ENCODE results near the gene PIGN. TPM values are rescaled to one million over a fixed set of nuclear protein-coding genes. Genes with fewer than 3 reads are reported as not detected.

PIGN gene
- total RNA-seq, 8 experiments from 2014 or later = 10.3 to 38.8 (median 15.6) TPM

DNA sequence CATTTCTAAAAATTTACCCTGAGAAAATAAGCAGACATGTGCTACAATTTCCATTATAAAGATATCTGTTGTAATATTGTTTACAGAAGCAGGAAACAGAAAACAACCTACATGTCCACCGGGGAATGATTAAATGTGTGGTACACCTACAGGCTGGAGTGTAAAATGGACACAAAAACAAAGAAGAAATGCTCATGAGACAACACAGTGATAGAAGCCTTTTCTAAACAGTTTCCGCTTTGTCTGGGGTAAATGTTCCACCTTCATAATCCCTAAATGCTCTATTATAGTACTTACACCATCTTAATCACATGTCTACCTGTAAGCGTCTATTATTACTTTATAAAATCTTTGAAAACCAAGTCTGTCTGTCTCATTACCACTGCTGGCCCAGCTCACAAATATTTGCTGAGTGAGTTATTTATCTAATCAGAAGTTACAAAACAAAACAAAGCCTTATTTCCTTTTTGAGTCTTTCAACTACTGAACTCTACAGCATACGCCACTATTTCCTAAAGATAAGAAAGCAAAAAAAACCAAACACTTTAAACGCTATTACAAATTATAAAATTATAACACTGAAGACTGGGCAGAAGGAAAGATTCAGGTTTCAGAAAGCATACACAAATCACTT lies 95.3 kb downstream of the PIGN start:
- no peaks in the 10 kb centered on the region for H3K4me1 ChIP-seq (replicated peaks in 1 of 2)
- no peak for ATAC-seq (replicated peaks in 6 of 8)
- H3K27ac ChIP-seq = no peak overlapping the region
- H3K4me3 ChIP-seq = no peak overlapping the region
- 89 to 100% (median 97%) methylated on average over 1 to 5 of the region's 5 CpGs for WGBS, 10 experiments
- in situ Hi-C loops (cut with MboI; ENCODE audit: low pct_unique_long_range_greater_than_20kb in 2 of 9, low sequenced_read_pairs in 9 of 9, unreplicated experiment in 9 of 9) = no loop called here

DNA sequence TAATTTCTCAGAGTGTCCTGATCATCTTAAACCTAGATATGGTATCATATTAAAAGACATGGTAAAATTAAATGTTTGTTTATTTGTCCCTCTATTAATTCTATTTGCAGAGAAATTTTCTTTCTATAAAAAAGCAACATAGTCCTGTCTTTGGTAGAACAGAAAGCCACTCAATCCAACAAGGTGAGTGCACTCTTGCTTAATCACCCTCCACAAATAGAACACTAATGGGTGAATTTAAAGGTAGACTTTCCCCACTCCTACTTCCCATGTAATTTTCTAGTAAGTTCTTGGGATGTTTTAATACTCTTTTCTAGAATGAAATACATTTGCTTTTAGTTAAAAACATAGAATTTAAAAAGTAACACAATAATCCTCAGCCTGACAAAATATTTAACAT lies 97.7 kb downstream of the PIGN start:
- H3K4me3 ChIP-seq = no peak overlapping the region
- in situ Hi-C loops (cut with MboI; ENCODE audit: low pct_unique_long_range_greater_than_20kb in 2 of 9, low sequenced_read_pairs in 9 of 9, unreplicated experiment in 9 of 9) = no loop called here
- no peak overlapping the region for H3K27ac ChIP-seq
- H3K4me1 ChIP-seq (replicated peaks in 1 of 2) = no peaks in the 10 kb centered on the region
- ATAC-seq (replicated peaks in 6 of 8) = no peak

DNA sequence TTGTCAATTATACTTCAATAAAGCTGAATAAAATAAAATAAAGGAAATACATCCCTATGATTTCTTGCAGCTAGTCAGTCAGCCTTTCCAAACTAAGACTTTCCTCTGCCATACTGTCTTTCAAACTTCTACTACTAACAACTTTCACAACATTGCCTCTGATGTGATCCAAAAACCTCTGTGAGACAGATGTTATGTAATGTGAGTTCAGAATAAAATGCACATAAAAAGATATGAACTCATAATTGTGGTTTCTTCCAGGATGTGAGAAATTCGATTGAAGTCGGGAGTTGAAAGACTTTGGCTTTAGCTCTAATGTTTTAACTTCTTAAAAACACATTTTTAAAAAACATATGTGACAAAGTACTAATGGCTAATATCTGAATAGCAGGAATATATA lies 98.7 kb downstream of the PIGN start:
- 0 to 100% (median 80%) methylated on average over 1 to 2 of the region's 2 CpGs; no CpG with 5 or more reads in 1 of the 10 experiments for WGBS, 10 experiments
- Histone ChIP-seq H3K4me3 (no peak overlapping the region), H3K4me1 (replicated peaks in 1 of 2) (no peaks in the 10 kb centered on the region), H3K27ac (no peak overlapping the region)
- peak in 2 of 8 experiments; percentile 40 to 49 for ATAC-seq (replicated peaks in 6 of 8)
- in situ Hi-C loops (cut with MboI; ENCODE audit: low pct_unique_long_range_greater_than_20kb in 2 of 9, low sequenced_read_pairs in 9 of 9, unreplicated experiment in 9 of 9) = no loop called here

DNA sequence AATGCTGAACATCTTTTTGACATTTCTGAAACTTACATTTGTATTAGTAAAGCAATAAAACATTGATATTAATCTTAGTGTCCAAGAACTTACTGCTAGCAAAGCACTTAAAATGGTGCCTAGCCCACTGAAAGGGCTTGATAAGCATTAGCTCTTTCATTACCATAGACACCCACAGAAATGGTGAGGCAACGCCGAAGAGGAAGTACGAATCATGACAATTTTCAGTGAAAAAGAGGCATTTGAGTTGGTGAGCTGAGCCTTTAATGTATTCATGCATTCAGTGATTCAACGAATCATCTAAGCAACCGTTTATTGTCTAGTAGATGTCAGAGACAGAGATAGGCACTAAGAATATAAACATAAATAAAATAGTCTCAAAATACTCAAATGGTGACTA lies 101.1 kb downstream of the PIGN start:
- H3K4me3 ChIP-seq = no peak overlapping the region
- no peaks in the 10 kb centered on the region for H3K4me1 ChIP-seq (replicated peaks in 1 of 2)
- 0 to 100% (median 76%) methylated on average over 2 to 5 of the region's 5 CpGs; no CpG with 5 or more reads in 2 of the 10 experiments for WGBS, 10 experiments
- no peak overlapping the region for H3K27ac ChIP-seq
- in situ Hi-C loops (cut with MboI; ENCODE audit: low pct_unique_long_range_greater_than_20kb in 2 of 9, low sequenced_read_pairs in 9 of 9, unreplicated experiment in 9 of 9) = no loop called here
- ATAC-seq (replicated peaks in 6 of 8) = no peak

DNA sequence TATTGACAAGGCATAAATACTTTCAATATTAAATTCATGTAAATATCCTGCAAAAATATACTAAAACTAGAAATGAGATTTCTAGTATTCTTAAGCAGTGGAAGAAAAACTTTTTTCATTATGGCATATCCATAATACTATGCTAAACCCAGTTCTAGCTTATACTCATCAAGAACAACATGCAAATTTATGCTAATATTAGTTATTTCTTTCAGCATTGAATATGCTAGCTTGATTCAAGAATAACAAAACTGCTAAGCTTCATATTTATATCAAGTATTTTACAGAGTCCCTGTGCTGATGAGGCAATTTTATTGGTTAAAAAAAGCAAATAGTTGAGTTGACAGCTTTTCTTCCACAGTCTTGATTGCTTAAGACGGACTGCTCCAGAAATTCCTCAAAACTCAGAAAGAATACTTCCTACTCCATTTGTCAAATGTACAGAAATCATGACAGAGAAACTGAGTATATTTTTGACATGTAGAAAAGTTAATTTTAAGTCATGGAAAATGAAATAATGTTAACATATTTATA lies 105.0 kb downstream of the PIGN start:
- Histone ChIP-seq H3K4me1 (replicated peaks in 1 of 2) (no peaks in the 10 kb centered on the region), H3K27ac (no peak overlapping the region), H3K4me3 (no peak overlapping the region)
- WGBS, 10 experiments = 33 to 100% (median 100%) methylated on average over 1 of the region's 1 CpG
- in situ Hi-C loops (cut with MboI; ENCODE audit: low pct_unique_long_range_greater_than_20kb in 2 of 9, low sequenced_read_pairs in 9 of 9, unreplicated experiment in 9 of 9) = no loop called here
- peak in 3 of 8 experiments; percentile 43 to 80 (median 53) for ATAC-seq (replicated peaks in 6 of 8)

DNA sequence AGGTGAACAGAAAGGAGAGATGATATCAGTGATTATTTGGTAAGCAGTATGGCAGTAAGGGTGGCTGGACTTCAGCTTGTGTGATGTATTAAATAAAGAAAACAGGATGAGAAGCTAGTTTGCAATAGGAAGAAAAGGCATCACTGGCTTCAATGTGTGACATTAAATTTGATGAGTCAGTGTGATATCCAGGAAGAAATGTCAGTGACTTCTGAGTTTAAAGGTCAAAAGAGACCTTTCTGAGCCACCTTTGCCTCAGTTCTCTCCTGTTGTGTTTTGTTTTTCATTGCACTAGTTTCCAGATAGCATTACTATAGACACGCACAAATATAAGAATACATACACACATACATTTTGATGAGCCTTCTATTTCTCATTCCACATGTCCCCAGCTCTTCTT lies 105.6 kb downstream of the PIGN start:
- in situ Hi-C loops (cut with MboI; ENCODE audit: low pct_unique_long_range_greater_than_20kb in 2 of 9, low sequenced_read_pairs in 9 of 9, unreplicated experiment in 9 of 9) = no loop called here
- Histone ChIP-seq H3K27ac (no peak overlapping the region), H3K4me1 (replicated peaks in 1 of 2) (no peaks in the 10 kb centered on the region), H3K4me3 (no peak overlapping the region)
- no peak for ATAC-seq (replicated peaks in 6 of 8)
- 71 to 100% (median 100%) methylated on average over 1 of the region's 1 CpG; no CpG with 5 or more reads in 1 of the 10 experiments for WGBS, 10 experiments

DNA sequence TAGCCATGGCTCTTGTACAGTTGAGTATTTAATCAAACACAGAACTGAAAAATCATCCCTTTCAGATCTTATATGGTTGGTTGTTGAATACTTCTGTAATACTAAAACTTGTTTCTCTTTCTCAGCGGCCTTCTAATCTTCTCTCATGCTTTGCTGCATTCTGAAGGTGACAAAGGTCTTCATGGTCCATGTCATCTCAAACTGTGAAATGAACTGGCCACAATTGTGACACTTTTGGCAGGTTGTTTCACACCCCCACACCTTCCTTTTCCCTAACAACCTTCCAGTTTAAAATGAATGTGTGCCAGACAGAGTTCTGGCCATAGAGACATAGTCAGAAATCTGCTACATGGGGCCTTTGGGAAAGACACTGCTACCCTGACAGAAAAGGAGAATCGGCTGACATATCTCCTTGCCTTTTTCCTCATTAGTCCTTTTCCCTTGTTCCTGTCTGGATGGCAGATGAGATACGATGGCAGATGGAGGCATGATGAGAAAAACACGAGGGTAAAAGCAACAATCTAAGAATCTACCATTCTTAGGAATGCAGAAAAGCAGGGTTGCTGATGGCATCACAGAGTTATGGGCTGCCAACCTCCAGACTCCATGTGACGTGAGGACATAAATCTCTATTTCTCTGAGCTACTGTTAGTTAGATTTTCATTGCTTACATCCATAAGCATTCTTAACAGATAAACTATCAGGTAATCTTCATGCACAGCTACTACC lies 106.5 kb downstream of the PIGN start:
- ATAC-seq (replicated peaks in 6 of 8) = no peak
- WGBS, 10 experiments = 40 to 91% (median 83%) methylated on average over 1 to 5 of the region's 5 CpGs; no CpG with 5 or more reads in 1 of the 10 experiments

DNA sequence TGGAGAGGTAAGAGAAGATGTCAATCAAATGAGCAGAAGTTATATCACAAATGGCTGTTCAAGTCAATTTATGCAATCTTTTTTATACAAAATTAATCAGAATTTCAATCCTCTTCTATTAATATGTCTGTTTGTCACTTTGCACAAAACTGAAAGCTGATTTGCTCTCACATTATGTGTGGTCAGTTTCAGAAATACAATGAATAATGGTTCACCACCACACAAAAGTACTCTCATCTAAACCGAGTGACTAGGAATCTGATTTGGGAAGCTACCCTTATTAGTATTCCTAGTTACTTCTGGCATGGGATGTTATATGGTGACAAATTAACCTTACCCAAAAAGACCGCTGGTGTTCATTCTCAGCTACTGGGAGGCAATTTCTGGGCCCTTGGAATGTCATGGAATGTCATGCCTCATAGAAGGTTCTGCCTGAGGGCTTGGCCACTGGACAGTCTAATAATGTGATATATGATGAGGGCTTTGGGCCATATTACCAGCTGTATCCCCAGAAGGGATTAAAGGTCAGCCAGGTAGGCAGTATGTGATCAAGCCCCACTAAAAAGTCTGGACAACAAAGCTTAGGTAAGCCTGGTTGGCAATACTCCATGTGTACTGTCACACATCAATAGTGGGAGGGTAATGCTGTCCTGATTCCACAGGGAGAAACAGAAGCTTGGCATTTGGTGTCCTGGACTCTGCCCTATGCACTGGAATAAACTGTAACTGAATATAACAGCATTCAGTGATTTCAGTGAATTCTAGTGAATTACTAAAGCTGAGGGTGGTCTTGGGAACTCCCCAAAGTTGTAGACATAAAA lies 113.2 kb downstream of the PIGN start:
- Histone ChIP-seq H3K27ac (no peak overlapping the region), H3K4me3 (no peak overlapping the region), H3K4me1 (replicated peaks in 1 of 2) (no peaks in the 10 kb centered on the region)
- no peak for ATAC-seq (replicated peaks in 6 of 8)
- WGBS, 10 experiments = 83 to 100% (median 100%) methylated on average over 1 to 2 of the region's 2 CpGs; no CpG with 5 or more reads in 3 of the 10 experiments
- in situ Hi-C loops (cut with MboI; ENCODE audit: low pct_unique_long_range_greater_than_20kb in 2 of 9, low sequenced_read_pairs in 9 of 9, unreplicated experiment in 9 of 9) = no loop called here

More for the DNA sequence above, 106.5 kb downstream of the PIGN start:
- H3K4me1 ChIP-seq (replicated peaks in 1 of 2) = no peaks in the 10 kb centered on the region
- no peak overlapping the region for H3K27ac ChIP-seq
- H3K4me3 ChIP-seq = no peak overlapping the region
- in situ Hi-C loops (cut with MboI; ENCODE audit: low pct_unique_long_range_greater_than_20kb in 2 of 9, low sequenced_read_pairs in 9 of 9, unreplicated experiment in 9 of 9) = no loop called here

DNA sequence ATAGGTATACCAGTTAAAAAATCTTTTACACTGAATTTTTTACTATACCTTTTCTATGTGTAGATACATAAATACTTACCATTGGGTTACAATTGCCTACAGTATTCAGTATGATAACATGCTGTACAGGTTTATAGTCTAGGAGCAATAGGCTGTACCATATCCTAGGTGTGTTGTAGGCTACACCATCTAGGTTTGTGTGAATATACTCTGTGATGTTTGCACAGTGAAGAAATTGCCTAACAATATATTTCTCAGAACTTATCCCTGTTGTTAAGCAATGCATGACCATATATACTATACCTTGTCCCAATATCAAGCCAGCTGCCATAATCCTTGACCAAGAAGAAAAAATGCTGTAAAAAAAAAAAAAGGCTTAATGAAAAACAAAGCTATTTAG lies 114.5 kb downstream of the PIGN start:
- Histone ChIP-seq H3K27ac (no peak overlapping the region), H3K4me3 (no peak overlapping the region), H3K4me1 (replicated peaks in 1 of 2) (no peaks in the 10 kb centered on the region)
- in situ Hi-C loops (cut with MboI; ENCODE audit: low pct_unique_long_range_greater_than_20kb in 2 of 9, low sequenced_read_pairs in 9 of 9, unreplicated experiment in 9 of 9) = no loop called here
- no peak for ATAC-seq (replicated peaks in 6 of 8)

DNA sequence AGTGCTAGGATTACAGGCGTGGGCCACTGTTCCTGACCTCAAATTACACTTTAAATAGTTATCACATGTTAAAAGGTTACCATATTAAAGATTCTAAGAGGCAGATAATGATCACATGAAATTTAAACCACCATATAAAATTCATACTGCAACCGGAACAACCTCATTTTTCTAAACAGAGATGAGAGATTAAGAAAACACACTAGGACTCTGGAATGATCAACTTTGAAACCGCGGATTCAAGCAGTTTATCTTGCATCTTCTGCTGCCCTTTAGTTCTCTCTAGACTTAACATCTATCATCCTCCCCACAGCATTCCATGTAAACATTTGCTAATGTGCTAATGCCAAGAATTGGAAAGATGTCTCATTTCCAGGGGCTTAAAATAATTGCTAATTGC lies 115.8 kb downstream of the PIGN start:
- Histone ChIP-seq H3K4me3 (no peak overlapping the region), H3K27ac (no peak overlapping the region), H3K4me1 (replicated peaks in 1 of 2) (no peaks in the 10 kb centered on the region)
- in situ Hi-C loops (cut with MboI; ENCODE audit: low pct_unique_long_range_greater_than_20kb in 2 of 9, low sequenced_read_pairs in 9 of 9, unreplicated experiment in 9 of 9) = no loop called here
- 80 to 100% (median 85%) methylated on average over 1 to 4 of the region's 4 CpGs; no CpG with 5 or more reads in 1 of the 10 experiments for WGBS, 10 experiments
- no peak for ATAC-seq (replicated peaks in 6 of 8)

DNA sequence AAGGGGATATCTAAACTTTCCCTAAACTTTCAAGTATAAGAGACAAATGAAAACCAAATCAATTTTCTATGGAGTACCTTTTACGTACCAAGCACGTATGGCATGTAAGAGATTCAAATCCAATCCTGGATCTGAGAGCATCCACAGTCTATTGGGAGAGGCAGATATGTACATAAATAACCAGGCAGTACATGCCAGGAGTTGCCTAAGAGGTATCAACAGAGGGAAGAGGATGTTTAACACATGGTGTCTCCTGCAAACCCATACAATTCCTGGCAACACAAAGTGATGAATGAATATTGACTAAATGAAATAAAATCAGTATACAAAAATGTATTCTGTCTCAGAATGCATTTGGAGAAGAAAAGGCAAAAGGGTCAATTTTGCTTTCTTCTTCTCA lies 116.6 kb downstream of the PIGN start:
- H3K4me1 ChIP-seq (replicated peaks in 1 of 2) = no peaks in the 10 kb centered on the region
- in situ Hi-C loops (cut with MboI; ENCODE audit: low pct_unique_long_range_greater_than_20kb in 2 of 9, low sequenced_read_pairs in 9 of 9, unreplicated experiment in 9 of 9) = no loop called here
- no peak overlapping the region for H3K27ac ChIP-seq
- peak in 3 of 8 experiments; percentile 89 to 98 (median 97) for ATAC-seq (replicated peaks in 6 of 8)
- H3K4me3 ChIP-seq = no peak overlapping the region
- 44 to 100% (median 86%) methylated on average over 2 of the region's 2 CpGs; no CpG with 5 or more reads in 3 of the 10 experiments for WGBS, 10 experiments

DNA sequence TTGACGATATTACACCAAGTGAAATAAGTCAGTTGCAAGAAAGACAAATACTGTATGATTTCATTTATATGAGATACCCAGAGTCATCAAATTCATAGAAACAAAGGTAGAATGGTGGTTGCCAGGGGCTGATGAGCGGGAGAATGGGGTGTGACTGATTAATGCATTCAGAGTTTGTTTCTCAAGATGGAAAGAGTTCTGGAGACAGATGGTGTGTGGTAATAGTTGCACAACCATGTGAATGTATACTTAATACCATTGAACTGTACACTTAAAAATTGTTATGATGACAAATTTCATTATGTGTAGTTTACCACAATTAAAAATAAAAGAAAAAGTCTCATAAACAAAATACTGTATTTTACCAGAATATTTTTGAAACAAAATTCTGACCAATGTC lies 117.3 kb downstream of the PIGN start:
- no peak overlapping the region for H3K27ac ChIP-seq
- ATAC-seq (replicated peaks in 6 of 8) = peak in 1 of 8 experiments; percentile 24
- WGBS, 10 experiments = 63 to 100% (median 92%) methylated on average over 1 to 2 of the region's 2 CpGs
- in situ Hi-C loops (cut with MboI; ENCODE audit: low pct_unique_long_range_greater_than_20kb in 2 of 9, low sequenced_read_pairs in 9 of 9, unreplicated experiment in 9 of 9) = no loop called here
- no peaks in the 10 kb centered on the region for H3K4me1 ChIP-seq (replicated peaks in 1 of 2)
- no peak overlapping the region for H3K4me3 ChIP-seq

All from motor neuron (in vitro differentiated cells).